Astrocyte (in vitro differentiated cells and primary cell): ENCODE data around the gene PNPLA7. TPM values are rescaled to one million over a fixed set of nuclear protein-coding genes. Genes with fewer than 3 reads are reported as not detected.
"Not testable (repeated sequence)": the region's sequence is repeated elsewhere in the genome, so short reads cannot be mapped to it uniquely, and the experiment has no call there.

Experiments used
- DNase-seq: peaks from one replicate; pipeline ENCODE4 v3.0.0-alpha.2; 2010; ENCODE audit warnings: low read depth
- FAIRE-seq: peaks from 2 replicates; lab custom pipeline; 2011; peaks lifted over from hg19 to GRCh38; lab: Jason Lieb, UNC
- H2AFZ ChIP-seq: 2 replicates; pipeline ENCODE4 v1.6.0; 2012; ENCODE audit warnings: low read depth, low read length, inconsistent platforms
- H3K27ac ChIP-seq: 2 replicates; pipeline ENCODE4 v1.5.1; 2011; ENCODE audit warnings: low read depth, low read length, inconsistent platforms
- H3K27me3 ChIP-seq: 2 replicates; pipeline ENCODE4 v1.6.0; 2011; ENCODE audit warnings: low read length, inconsistent platforms; ENCODE audit not compliant: insufficient read depth
- H3K36me3 ChIP-seq: 2 replicates; pipeline ENCODE4 v1.5.1; 2011; ENCODE audit warnings: low read length, inconsistent platforms; ENCODE audit not compliant: insufficient read depth
- H3K4me1 ChIP-seq: 2 replicates; pipeline ENCODE4 v1.5.1; 2011; ENCODE audit warnings: low read length, inconsistent platforms; ENCODE audit not compliant: insufficient read depth
- H3K4me2 ChIP-seq: 2 replicates; pipeline ENCODE4 v1.6.0; 2012; ENCODE audit warnings: low read length, inconsistent platforms
- H3K4me3 ChIP-seq: 2 replicates; pipeline ENCODE4 v1.5.1; 2011; ENCODE audit warnings: low read depth, mild to moderate bottlenecking, low read length, inconsistent platforms; ENCODE audit not compliant: insufficient read depth
- H3K79me2 ChIP-seq: 2 replicates; pipeline ENCODE4 v1.6.0; 2012; ENCODE audit warnings: mild to moderate bottlenecking, low read length, inconsistent platforms; ENCODE audit not compliant: insufficient read depth
- H3K9ac ChIP-seq: 2 replicates; pipeline ENCODE4 v1.6.0; 2012; ENCODE audit warnings: mild to moderate bottlenecking, low read length, inconsistent platforms
- H3K9me3 ChIP-seq: 2 replicates; pipeline ENCODE4 v1.5.1; 2012; ENCODE audit warnings: low read depth, mild to moderate bottlenecking, low read length, inconsistent platforms; ENCODE audit not compliant: insufficient read depth
- H4K20me1 ChIP-seq: 2 replicates; pipeline ENCODE4 v1.6.0; 2012; ENCODE audit warnings: low read length, inconsistent platforms; ENCODE audit not compliant: insufficient read depth
- H3K27ac Mint-ChIP-seq: one replicate; pipeline ENCODE4 v1.8.0; 2021; ENCODE audit warnings: mild to moderate bottlenecking, mixed read lengths; ENCODE audit not compliant: unreplicated experiment
- H3K27me3 Mint-ChIP-seq: one replicate; pipeline ENCODE4 v1.8.0; 2021; ENCODE audit warnings: low read depth, mixed read lengths; ENCODE audit not compliant: unreplicated experiment
- H3K36me3 Mint-ChIP-seq: one replicate; pipeline ENCODE4 v1.8.0; 2021; ENCODE audit warnings: low read depth, mixed read lengths; ENCODE audit not compliant: unreplicated experiment
- H3K4me1 Mint-ChIP-seq: one replicate; pipeline ENCODE4 v1.8.0; 2021; ENCODE audit warnings: low read depth, mixed read lengths; ENCODE audit not compliant: unreplicated experiment
- H3K4me3 Mint-ChIP-seq: one replicate; pipeline ENCODE4 v1.8.0; 2021; ENCODE audit warnings: mild to moderate bottlenecking, moderate library complexity, mixed read lengths; ENCODE audit not compliant: unreplicated experiment
- H3K9me3 Mint-ChIP-seq: one replicate; pipeline ENCODE4 v1.8.0; 2021; ENCODE audit warnings: mild to moderate bottlenecking, mixed read lengths; ENCODE audit not compliant: unreplicated experiment
- CTCF ChIP-seq: IDR thresholded peaks from 2 replicates; pipeline ENCODE4 v1.5.1; 2011; ENCODE audit warnings: low read depth, mild to moderate bottlenecking, inconsistent platforms, low read length, moderate library complexity; ENCODE audit not compliant: insufficient read depth
- EZH2 ChIP-seq: IDR thresholded peaks from 2 replicates; pipeline ENCODE4 v1.6.1; 2012; ENCODE audit warnings: mild to moderate bottlenecking, low read length, inconsistent platforms; ENCODE audit not compliant: insufficient read depth
- total RNA-seq: library from RNA; stranded (reverse); gene quantifications from 2 replicates; pipeline ENCODE4 v1.2.1, GENCODE V29; 2021

PNPLA7 gene
- total RNA-seq, 1 donor from 2014 or later, result 2.6 TPM

GRCh38 chr9:137569609-137570203 lies 19.5 kb upstream of the PNPLA7 start:
- H3K4me3 ChIP-seq, result no peak overlapping the region
- peaks cover 28% of the 10 kb centered on the region for H4K20me1 ChIP-seq
- H3K27ac ChIP-seq, result no peak overlapping the region
- no peak overlapping the region for H2AFZ ChIP-seq
- H3K79me2 ChIP-seq, result peaks cover 26% of the 10 kb centered on the region
- no peaks in the 10 kb centered on the region for H3K27me3 ChIP-seq
- Mint-ChIP-seq H3K4me1 (no peaks in the 10 kb centered on the region), H3K27ac (no peak overlapping the region), H3K36me3 (peaks cover 15% of the 10 kb centered on the region), H3K4me3 (no peak overlapping the region), H3K9me3 (peaks cover 5% of the 10 kb centered on the region), H3K27me3 (no peaks in the 10 kb centered on the region)
- H3K36me3 ChIP-seq, result peaks cover 18% of the 10 kb centered on the region
- H3K9me3 ChIP-seq, result no peaks in the 10 kb centered on the region
- FAIRE-seq, result no peak
- no peak overlapping the region for H3K4me2 ChIP-seq
- no peak for DNase-seq
- no peaks in the 10 kb centered on the region for H3K4me1 ChIP-seq
- no peak overlapping the region for H3K9ac ChIP-seq
- TF ChIP-seq CTCF (no peak), EZH2 (no peak)

- H3K27ac ChIP-seq, H2AFZ ChIP-seq, H3K4me1 ChIP-seq, H3K4me2 ChIP-seq, H3K4me3 ChIP-seq, H3K4me3 Mint-ChIP-seq, DNase-seq, H3K9me3 Mint-ChIP-seq, H3K4me1 Mint-ChIP-seq, H3K9ac ChIP-seq, H3K27me3 ChIP-seq, H3K27me3 Mint-ChIP-seq, FAIRE-seq, H3K9me3 ChIP-seq: not testable (repeated sequence)
- Histone ChIP-seq H3K79me2 (peaks cover 23% of the 10 kb centered on the region), H4K20me1 (peaks cover 24% of the 10 kb centered on the region), H3K36me3 (peaks cover 18% of the 10 kb centered on the region)
- Mint-ChIP-seq H3K27ac (peak overlapping the region; percentile 47), H3K36me3 (peaks cover 22% of the 10 kb centered on the region)
Measured at GRCh38 chr9:137568445-137568844, 18.2 kb upstream of the PNPLA7 start.

- no peak for FAIRE-seq
- Mint-ChIP-seq H3K9me3 (no peaks in the 10 kb centered on the region), H3K27me3 (no peaks in the 10 kb centered on the region), H3K36me3 (peaks cover 14% of the 10 kb centered on the region), H3K4me1 (peaks cover 7% of the 10 kb centered on the region), H3K27ac (no peak overlapping the region), H3K4me3 (no peak overlapping the region)
- H3K36me3 ChIP-seq, result peaks cover 16% of the 10 kb centered on the region
- no peaks in the 10 kb centered on the region for H3K27me3 ChIP-seq
- H3K9ac ChIP-seq, result no peak overlapping the region
- H4K20me1 ChIP-seq, result peaks cover 18% of the 10 kb centered on the region
- TF ChIP-seq CTCF (no peak), EZH2 (no peak)
- H3K27ac ChIP-seq, result no peak overlapping the region
- no peak for DNase-seq
- H3K9me3 ChIP-seq, result no peaks in the 10 kb centered on the region
- H3K4me1 ChIP-seq, result no peaks in the 10 kb centered on the region
- no peak overlapping the region for H2AFZ ChIP-seq
- no peak overlapping the region for H3K4me3 ChIP-seq
- peaks cover 1% of the 10 kb centered on the region for H3K79me2 ChIP-seq
- no peak overlapping the region for H3K4me2 ChIP-seq
Measured at GRCh38 chr9:137564817-137565411, 14.7 kb upstream of the PNPLA7 start.
